GM18951 (cell line): ENCODE results near the gene CDC42BPB.
A peak's percentile ranks its signal among the peaks of the same experiment; 100 is the strongest.

Experiments used
- POLR2A ChIP-seq: IDR thresholded peaks from 4 replicates; pipeline ENCODE4 v1.6.1; 2011; ENCODE audit warnings: mild to moderate bottlenecking; ENCODE audit not compliant: insufficient read length, insufficient read depth; ENCODE audit errors: extremely low read depth
- in situ Hi-C: fragments of 300-500 bp; cut with MboI; formaldehyde crosslinking; loops from one replicate; pipeline ENCODE4 v1.12.0; 2022; ENCODE audit warnings: low sequenced_read_pairs, mixed read lengths, inconsistent platforms; ENCODE audit not compliant: unreplicated experiment

CDC42BPB gene

GRCh38 chr14:102911991-102912761 is 145.2 kb downstream of the CDC42BPB start:
- peak; percentile 14 for TF ChIP-seq POLR2A
- in situ Hi-C loops = no loop called here

DNA sequence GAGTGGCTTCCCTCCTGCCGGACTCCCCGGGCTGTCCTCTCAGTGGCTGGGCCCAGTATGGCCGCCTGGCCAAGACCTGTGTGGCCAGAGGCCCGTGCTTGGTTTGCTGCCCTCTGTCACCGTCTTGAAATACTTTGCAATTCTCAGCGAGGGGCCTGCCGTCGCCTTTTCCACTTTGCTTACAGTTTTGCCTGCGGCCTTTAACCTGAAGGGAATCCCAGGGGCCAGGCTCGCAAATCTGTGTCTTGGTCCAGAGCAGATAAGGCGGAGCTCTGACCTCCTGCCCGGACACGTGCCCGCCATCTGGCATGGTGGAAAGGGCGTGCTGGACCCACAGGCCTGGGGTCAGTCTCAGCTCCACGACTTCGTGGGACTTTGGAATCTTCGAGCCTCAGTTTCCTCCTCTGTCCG is 145.8 kb downstream of the CDC42BPB start:
- no peak for TF ChIP-seq POLR2A
- in situ Hi-C loops = no loop called here

DNA sequence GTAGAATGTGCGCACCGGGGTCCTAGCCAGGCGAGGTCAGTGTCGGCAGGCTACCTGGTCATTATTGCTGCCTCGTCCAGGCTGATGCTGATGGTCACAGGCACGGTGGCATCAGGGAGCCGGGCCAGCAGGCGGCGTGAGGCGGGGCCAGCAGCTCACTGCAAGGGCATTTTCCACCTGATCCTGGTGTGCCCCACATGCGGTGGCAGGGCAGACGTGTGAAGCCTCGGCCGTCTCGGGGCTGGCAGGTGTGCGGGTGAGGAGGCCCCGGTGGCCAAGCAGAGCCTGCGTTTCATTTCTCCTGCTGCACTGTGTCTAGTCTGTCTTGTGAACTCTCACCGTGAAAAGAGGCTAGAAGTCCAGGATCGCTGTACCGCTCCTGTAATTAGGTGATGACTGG is 146.9 kb downstream of the CDC42BPB start:
- in situ Hi-C loops = no loop called here
- peak; percentile 35 for TF ChIP-seq POLR2A

DNA sequence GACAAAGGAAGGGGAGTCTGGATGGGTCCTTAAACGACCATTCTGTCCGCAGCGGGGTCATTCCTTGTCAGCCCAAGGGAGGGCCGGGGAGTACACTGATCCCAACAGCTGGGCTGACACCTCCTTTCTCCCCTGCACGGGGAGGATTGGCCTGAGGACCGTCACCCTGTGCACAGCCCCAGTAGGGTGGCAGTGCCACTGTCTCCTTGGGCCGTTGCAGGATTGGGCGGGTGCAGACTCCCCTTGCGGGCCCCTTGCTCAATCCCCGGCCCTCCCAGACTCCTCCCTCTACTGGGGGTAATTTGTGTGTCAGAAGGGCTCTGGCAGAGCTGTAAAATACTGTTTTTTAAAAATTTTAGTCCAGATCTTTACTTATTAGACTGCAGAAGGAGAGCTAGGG is 147.4 kb downstream of the CDC42BPB start:
- TF ChIP-seq POLR2A = no peak
- in situ Hi-C loops = no loop called here

DNA sequence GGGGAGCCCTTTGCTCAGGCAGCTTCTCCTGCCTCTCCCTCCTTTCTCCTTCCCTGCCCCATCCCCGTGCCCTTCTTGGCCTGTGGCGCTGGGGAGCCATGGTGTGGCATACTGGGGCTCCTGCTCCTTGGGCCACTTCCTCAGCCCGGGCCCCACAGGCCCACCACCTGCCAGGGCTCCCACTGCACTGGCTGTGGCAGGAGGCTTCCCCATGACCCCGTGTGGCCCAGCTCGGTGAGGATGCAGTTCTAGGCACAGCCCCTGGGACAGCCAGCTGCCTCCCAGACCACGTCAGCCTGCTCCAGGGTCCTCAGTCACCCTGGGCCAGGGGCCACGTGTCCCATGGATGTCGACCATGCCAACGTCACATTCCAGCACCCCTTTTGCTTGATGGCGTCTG is 147.9 kb downstream of the CDC42BPB start:
- no peak for TF ChIP-seq POLR2A
- in situ Hi-C loops = no loop called here

DNA sequence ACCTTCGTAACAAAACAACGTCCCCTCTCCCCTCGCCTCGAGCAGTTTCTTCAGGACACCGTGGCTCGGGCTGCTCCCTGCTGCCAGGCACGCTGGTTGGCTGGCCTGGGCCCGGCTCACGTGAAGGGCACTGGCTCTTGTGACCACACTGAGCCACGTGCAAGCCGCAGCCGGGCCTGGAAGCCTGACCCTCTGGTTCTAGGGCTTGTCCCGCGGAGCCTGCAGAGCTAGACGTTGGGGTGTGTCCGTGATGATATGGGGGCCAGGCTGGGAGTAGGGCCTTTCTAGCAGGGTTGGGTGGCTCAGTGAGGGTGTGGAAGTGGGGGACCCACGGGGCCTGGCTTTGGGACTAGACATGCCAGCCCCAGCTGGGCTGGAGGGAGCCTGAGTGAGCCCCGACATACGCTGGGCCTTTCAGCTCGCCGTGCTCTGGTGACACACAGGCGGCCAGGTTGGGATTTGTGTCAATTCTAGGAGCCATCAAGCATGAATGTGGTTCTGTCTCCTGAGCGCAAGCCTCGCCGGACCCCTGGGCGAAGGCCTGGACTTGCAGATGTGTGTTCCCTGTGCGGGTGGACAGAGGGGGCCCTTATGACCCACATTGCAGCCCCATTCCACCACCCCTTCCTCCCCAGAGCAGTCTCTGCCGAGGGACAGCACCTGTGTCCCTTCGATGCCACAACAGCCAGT is 148.4 kb downstream of the CDC42BPB start:
- no peak for TF ChIP-seq POLR2A
- in situ Hi-C loops = no loop called here

DNA sequence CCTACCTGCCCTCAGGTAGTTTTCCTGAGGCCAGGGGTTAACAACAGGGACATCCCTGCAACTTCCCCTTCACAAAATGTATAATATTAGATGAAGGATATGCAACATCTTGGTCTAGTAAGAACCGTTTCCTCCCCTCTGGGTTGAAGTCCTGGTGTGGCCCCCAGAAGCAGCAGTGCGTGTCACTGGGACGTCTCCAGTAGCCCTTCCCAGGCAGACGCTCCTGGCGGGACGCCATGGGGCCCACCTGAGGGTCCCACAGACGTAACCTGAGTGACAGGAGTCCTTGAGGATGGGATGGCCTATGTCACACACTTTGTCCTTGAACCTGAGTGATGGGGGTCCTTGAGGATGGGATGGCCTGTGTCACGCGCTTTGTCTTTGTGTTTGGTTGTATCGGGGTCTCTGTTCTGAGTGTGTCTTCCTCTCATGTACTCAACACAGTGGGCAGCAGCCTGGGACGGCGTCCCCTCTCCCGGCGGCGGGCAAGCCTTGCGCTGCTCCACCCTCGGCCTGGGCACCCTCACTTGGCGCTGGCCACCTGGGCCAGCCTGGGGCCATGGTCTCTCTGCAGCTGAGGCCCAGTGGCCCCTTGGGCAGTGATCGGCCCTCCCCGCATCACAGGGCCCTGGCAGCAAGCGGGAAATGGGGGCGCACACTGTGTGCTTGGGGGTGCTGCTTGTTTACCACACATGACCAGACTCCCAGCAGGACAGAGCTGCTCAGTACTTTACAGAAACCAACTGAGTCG is 149.2 kb downstream of the CDC42BPB start:
- TF ChIP-seq POLR2A = no peak
- in situ Hi-C loops = no loop called here

DNA sequence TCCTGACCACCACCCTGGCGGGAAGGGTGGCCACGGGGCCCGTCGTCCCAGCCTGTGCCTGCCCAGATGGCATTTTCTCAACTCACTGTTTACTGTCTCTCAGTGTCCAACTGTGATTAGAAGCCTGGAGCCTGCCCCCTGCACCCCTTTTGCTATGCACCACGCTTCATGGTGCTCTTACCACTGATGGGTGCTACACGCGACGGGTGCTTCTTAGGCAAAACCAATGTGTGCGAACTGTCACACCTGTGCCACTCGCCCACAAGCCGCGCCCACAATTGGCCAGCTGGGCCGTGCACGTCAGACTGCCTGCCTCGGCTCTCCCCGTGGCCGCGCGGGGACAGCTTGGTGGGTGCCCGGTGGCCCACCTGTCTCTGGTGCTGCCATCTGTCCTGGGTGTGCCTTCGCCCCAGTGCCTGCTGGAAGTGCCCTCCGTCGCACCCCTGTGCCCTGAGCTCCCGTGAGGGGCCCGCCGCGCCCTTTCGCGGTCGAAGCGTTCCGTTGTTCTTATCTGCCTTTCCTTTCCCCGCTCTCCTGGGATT is 150.0 kb downstream of the CDC42BPB start:
- TF ChIP-seq POLR2A = no peak
- in situ Hi-C loops = no loop called here

DNA sequence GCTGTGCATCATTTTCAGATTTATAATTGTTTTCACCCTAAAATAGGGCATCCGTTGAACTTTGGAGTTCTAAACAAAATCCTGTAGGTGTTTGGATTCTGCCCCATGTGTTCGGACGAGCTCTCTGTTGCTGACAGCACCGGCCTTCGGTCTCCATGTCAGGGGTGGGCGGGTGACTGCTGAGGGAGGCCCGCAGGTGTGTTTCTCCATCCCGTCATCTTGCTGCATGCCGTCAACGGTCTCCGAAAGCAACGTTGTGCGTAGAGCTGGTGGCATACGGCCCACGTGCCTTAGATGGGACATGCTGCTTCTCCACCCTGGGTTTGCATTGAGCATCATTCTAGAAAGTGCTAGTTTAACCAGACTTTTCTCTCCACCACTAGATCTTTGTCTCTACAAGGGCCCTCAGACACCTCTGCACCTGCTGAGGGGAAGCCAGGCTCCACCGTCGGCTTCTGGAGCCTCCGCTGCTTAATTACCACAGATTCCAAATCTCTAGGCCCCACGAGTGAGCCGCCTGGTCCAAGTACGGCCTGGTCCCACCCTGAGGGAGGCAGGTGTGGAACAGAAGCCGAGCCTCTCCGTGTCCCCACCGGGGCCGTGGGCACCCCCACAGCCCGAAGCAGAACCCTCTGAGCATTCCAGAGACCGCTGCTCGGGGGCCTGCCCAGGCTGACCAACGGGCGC is 150.6 kb downstream of the CDC42BPB start:
- no peak for TF ChIP-seq POLR2A

DNA sequence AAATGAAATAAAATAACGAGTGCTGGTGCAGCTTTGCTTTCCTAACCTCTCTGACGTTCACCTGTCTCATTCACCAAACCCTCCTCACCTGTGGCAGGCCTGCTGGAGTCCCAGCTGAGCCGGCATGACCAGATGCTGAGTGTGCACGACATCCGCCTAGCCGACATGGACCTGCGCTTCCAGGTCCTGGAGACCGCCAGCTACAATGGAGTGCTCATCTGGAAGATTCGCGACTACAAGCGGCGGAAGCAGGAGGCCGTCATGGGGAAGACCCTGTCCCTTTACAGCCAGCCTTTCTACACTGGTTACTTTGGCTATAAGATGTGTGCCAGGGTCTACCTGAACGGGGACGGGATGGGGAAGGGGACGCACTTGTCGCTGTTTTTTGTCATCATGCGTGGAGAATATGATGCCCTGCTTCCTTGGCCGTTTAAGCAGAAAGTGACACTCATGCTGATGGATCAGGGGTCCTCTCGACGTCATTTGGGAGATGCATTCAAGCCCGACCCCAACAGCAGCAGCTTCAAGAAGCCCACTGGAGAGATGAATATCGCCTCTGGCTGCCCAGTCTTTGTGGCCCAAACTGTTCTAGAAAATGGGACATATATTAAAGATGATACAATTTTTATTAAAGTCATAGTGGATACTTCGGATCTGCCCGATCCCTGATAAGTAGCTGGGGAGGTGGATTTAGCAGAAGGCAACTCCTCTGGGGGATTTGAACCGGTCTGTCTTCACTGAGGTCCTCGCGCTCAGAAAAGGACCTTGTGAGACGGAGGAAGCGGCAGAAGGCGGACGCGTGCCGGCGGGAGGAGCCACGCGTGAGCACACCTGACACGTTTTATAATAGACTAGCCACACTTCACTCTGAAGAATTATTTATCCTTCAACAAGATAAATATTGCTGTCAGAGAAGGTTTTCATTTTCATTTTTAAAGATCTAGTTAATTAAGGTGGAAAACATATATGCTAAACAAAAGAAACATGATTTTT is 151.9 kb downstream of the CDC42BPB start:
- in situ Hi-C loops = no loop called here
- TF ChIP-seq POLR2A = no peak

More for the DNA sequence above, 150.6 kb downstream of the CDC42BPB start:
- in situ Hi-C loops = no loop called here

DNA sequence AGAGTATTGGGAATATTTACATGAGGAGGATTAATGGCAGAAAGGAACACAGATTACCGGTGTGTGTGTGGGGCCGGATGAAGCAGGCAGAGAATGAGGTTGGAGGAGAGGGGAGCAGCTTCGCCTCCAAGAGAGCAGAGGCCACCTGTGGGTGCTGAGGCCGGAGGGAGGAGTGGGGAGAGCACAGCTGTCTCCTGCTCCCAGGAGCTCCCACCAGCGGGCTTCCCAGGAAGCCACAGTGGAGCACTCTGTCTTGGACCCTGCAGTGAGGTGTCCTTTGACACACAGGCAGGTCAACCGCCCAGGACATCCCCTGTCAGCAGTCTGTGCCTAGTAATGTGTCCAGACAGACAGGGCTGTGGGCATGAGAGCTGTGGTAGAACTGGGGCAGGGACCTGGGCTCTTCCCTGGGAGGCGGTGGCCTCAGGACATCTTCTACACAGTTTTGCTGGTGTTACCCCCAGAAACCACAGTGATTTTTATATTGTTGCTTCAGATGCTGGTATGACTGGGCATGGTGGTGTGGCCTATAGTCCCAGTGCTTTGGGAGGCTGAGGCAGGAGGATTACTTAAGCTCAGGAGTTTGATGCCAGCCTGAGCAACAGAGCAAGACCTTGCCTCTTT is 153.3 kb downstream of the CDC42BPB start:
- no peak for TF ChIP-seq POLR2A
- in situ Hi-C loops = no loop called here

DNA sequence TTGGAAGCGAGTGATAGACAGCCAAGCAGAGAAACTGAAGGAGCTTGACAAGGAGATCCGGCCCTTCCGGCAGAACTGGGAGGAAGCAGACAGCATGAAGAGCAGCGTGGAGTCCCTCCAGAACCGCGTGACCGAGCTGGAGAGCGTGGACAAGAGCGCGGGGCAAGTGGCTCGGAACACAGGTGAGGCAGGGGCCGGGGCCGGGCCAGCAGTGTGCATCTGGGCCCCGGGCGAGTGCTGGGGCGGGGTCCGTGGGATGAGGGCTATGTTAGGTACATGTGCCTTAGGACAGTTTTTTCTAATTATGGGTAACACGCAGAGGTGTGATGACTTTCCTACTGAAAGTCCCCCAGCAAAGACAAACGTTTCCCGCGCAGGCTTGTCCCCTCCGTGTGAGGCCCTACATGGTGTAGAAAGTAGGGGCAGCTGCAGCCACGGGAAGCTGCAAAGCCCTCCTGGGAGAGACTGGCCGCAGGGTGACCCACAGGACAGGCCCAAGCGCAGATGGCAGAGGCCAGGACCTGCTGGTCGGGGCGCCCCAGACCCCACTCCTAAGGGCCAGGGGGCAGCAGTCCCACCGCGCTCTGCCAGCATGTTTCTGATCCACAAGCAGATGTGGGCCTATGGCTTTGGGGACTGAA is 154.0 kb downstream of the CDC42BPB start:
- no peak for TF ChIP-seq POLR2A
- in situ Hi-C loops = no loop called here
